Endothelial cell of umbilical vein (primary cell): ENCODE results near the gene SLC25A20. TPM values are rescaled to one million over a fixed set of nuclear protein-coding genes. Genes with fewer than 3 reads are reported as not detected.
A peak's percentile ranks its signal among the peaks of the same experiment; 100 is the strongest.

Experiments used
- BruUV-seq: library from RNA; stranded (reverse); fragments of 400-500 nt; replicated peaks from 2 replicates; lab custom pipeline; 2021; lab: Mats Ljungman, UMichigan
- CTCF ChIA-PET: fragments of 300-600, 350-600 bp; sonication (Branson Sonifier 250); formaldehyde crosslinking; loops from one replicate; lab custom pipeline; 2021; ENCODE audit warnings: antibody characterized with exemption, inconsistent platforms; lab: Charles Lee
- POLR2A ChIA-PET: fragments of 300-600, 350-600 bp; sonication (Branson Sonifier 250); formaldehyde crosslinking; loops from one replicate; lab custom pipeline; 2021; ENCODE audit warnings: antibody characterized with exemption, inconsistent platforms; lab: Charles Lee
- DNase-seq: peaks from one replicate; pipeline ENCODE4 v3.0.0-alpha.2; 2011; ENCODE audit warnings: low read depth, low spot score
- FAIRE-seq: peaks from 2 replicates; lab custom pipeline; 2011; peaks lifted over from hg19 to GRCh38; lab: Jason Lieb, UNC
- H2AFZ ChIP-seq: 2 replicates; pipeline ENCODE4 v1.6.0; 2012; ENCODE audit warnings: low read depth, low read length, control low read depth, inconsistent platforms
- H3K27ac ChIP-seq: 2 replicates; pipeline ENCODE4 v1.5.1; 2011; ENCODE audit warnings: low read depth, mild to moderate bottlenecking, control low read depth, low read length, moderate library complexity; ENCODE audit not compliant: insufficient read depth
- H3K27me3 ChIP-seq, 2 experiments: 2 replicates each; pipeline versions ENCODE4 v1.6.0 to v1.6.1; 2011; ENCODE audit warnings: low read length in 2 of 2, mixed read lengths in 1 of 2; ENCODE audit not compliant: control insufficient read depth in 2 of 2, insufficient read depth in 2 of 2
- H3K36me3 ChIP-seq, 2 experiments: 2 replicates in 1 of 2; 3 replicates in 1 of 2; pipeline ENCODE4 v1.5.1; 2011; ENCODE audit warnings: low read length in 2 of 2, mild to moderate bottlenecking in 1 of 2, moderate library complexity in 1 of 2; ENCODE audit not compliant: control insufficient read depth in 2 of 2, insufficient read depth in 2 of 2; ENCODE audit errors: extremely low read depth in 1 of 2
- H3K4me1 ChIP-seq: 3 replicates; pipeline ENCODE4 v1.5.1; 2011; ENCODE audit warnings: mild to moderate bottlenecking, low read length; ENCODE audit not compliant: control insufficient read depth, insufficient read depth; ENCODE audit errors: extremely low read depth
- H3K4me2 ChIP-seq: 2 replicates; pipeline ENCODE4 v1.6.1; 2011; ENCODE audit warnings: low read length, control low read depth, mixed read lengths; ENCODE audit not compliant: insufficient read depth
- H3K4me3 ChIP-seq, 3 experiments: fragments of 200-600 bp in 1 of 3; sonication (generic), shearing (Covaris generic) in 1 of 3; replicated peaks in 1 of 3; 2 replicates each; pipeline ENCODE4 v1.5.1; 2011 to 2016; ENCODE audit warnings: control low read depth in 3 of 3, low read length in 3 of 3, mild to moderate bottlenecking in 2 of 3, inconsistent platforms in 1 of 3, low read depth in 1 of 3, moderate library complexity in 1 of 3; ENCODE audit not compliant: insufficient read depth in 1 of 3
- H3K79me2 ChIP-seq: 2 replicates; pipeline ENCODE4 v1.6.0; 2012; ENCODE audit warnings: low read length, inconsistent platforms; ENCODE audit not compliant: control insufficient read depth, insufficient read depth
- H3K9ac ChIP-seq: replicated peaks from 2 replicates; pipeline ENCODE3; 2011; ENCODE audit warnings: low read length, control low read depth; ENCODE audit not compliant: insufficient read depth; ENCODE audit errors: extremely low read depth
- H3K9me1 ChIP-seq: replicated peaks from 3 replicates; pipeline ENCODE4 v1.6.0; 2011; ENCODE audit warnings: mild to moderate bottlenecking, low read length; ENCODE audit not compliant: control insufficient read depth, insufficient read depth; ENCODE audit errors: extremely low read depth
- H3K9me3 ChIP-seq: replicated peaks from 2 replicates; pipeline ENCODE4 v1.5.1; 2012; ENCODE audit warnings: low read length, inconsistent platforms; ENCODE audit not compliant: control insufficient read depth, insufficient read depth
- H4K20me1 ChIP-seq: replicated peaks from 2 replicates; pipeline ENCODE3; 2011; ENCODE audit warnings: mild to moderate bottlenecking, low read length; ENCODE audit not compliant: control insufficient read depth, insufficient read depth; ENCODE audit errors: extremely low read depth
- EZH2 ChIP-seq: IDR thresholded peaks from 2 replicates; pipeline ENCODE4 v1.6.1; 2012; ENCODE audit warnings: borderline replicate concordance, low read depth, mild to moderate bottlenecking, moderate library complexity, low read length, inconsistent platforms; ENCODE audit not compliant: severe bottlenecking
- FOS ChIP-seq: IDR thresholded peaks from 2 replicates; pipeline ENCODE4 v1.6.1; 2011; ENCODE audit warnings: mild to moderate bottlenecking, low read length, moderate library complexity, borderline replicate concordance; ENCODE audit not compliant: insufficient read depth
- JUN ChIP-seq: IDR thresholded peaks from 2 replicates; pipeline ENCODE4 v1.6.1; 2011; ENCODE audit warnings: borderline replicate concordance, low read depth; ENCODE audit not compliant: insufficient read length, insufficient read depth
- POLR2A ChIP-seq: IDR thresholded peaks from 2 replicates; pipeline ENCODE4 v1.6.1; 2012; ENCODE audit warnings: low read depth, mild to moderate bottlenecking, control low read depth, low read length
- POLR2AphosphoS5 ChIP-seq: IDR thresholded peaks from 2 replicates; pipeline ENCODE4 v1.6.1; 2012; ENCODE audit warnings: low read depth, mild to moderate bottlenecking, control low read depth, low read length, moderate library complexity; ENCODE audit not compliant: insufficient read depth
- dilution Hi-C: fragments of 300-500 bp; cut with MboI; formaldehyde crosslinking; loops from one replicate; pipeline ENCODE4 v1.15.0; 2019; ENCODE audit warnings: low sequenced_read_pairs; ENCODE audit not compliant: extremely low pct_ligation_motif_present
- intact Hi-C: fragments of 100-400 bp; cut with micrococcal nuclease; formaldehyde crosslinking; loops from one replicate; pipeline ENCODE4 v1.10.0; 2022
- polyA plus RNA-seq, 4 experiments: library from polyadenylated mRNA; depleted of rRNA in 3 of 4; stranded (reverse) in 3 of 4; unstranded in 1 of 4; fragments of >200 nt; gene quantifications; 2 replicates each; pipeline versions ENCODE4 v1.2.1 to v1.2.3, GENCODE V29; 2011 to 2012; ENCODE audit warnings: missing spikeins in 1 of 4
- total RNA-seq: library from RNA; stranded (reverse); gene quantifications from 2 replicates; pipeline ENCODE4 v1.2.3, GENCODE V29; 2021

Gene SLC25A20
- total and polyA plus RNA-seq, 2 donors (not counting 3 experiments of a cell fraction or from before 2014, with no cell fraction given), result 7.9 to 11.0 TPM

GRCh38 chr3:48877671-48878070 lies 21.0 kb downstream of the SLC25A20 start:
- BruUV-seq, result no TSS peak
- dilution Hi-C loops, result no loop called here
- Histone ChIP-seq H3K9me3 (no peaks in the 10 kb centered on the region), H2AFZ (no peak overlapping the region), H3K9ac (no peak overlapping the region), H3K27me3 (no peaks in the 10 kb centered on the region), H4K20me1 (no peaks in the 10 kb centered on the region), H3K9me1 (no peaks in the 10 kb centered on the region), H3K36me3 (no peaks in the 10 kb centered on the region), H3K27ac (no peak overlapping the region), H3K4me3 (no peak overlapping the region), H3K4me1 (no peaks in the 10 kb centered on the region), H3K79me2 (no peaks in the 10 kb centered on the region), H3K4me2 (no peak overlapping the region)
- CTCF ChIA-PET, result no interaction called here
- DNase-seq (no peak), FAIRE-seq (no peak)
- POLR2A ChIA-PET, result no interaction called here
- TF ChIP-seq EZH2 (no peak), POLR2AphosphoS5 (no peak)
- intact Hi-C loops, result no loop called here

- no peak overlapping the region for H3K9ac ChIP-seq
- H3K36me3 ChIP-seq, result peaks cover 0 to 2% of the 10 kb centered on the region in 2 experiments
- no peaks in the 10 kb centered on the region for H3K27me3 ChIP-seq
- TF ChIP-seq POLR2A (no peak), JUN (no peak), FOS (peak; percentile 46)
- no TSS peak for BruUV-seq
- H3K4me3 ChIP-seq, result no peak overlapping the region
- H3K4me2 ChIP-seq, result no peak overlapping the region
- CTCF ChIA-PET, result interaction anchor here (1.2 to 1.5 kb wide), 2 partner anchors 8 to 29 kb away, joined by 3 to 5 read pairs; no protein-coding TSS in a partner anchor
- dilution Hi-C loops, result no loop called here
- H3K9me3 ChIP-seq, result no peaks in the 10 kb centered on the region
- no peaks in the 10 kb centered on the region for H4K20me1 ChIP-seq
- no peak overlapping the region for H3K27ac ChIP-seq
- H2AFZ ChIP-seq, result no peak overlapping the region
- POLR2A ChIA-PET, result interaction anchor here (0.6 kb wide), 1 partner anchor 8 kb away, joined by 5 read pairs; no protein-coding TSS in a partner anchor
- H3K9me1 ChIP-seq, result no peaks in the 10 kb centered on the region
- FAIRE-seq (peak; percentile 33), DNase-seq (peak; percentile 12)
- H3K79me2 ChIP-seq, result no peaks in the 10 kb centered on the region
- intact Hi-C loops, result no loop called here
- peaks cover 12% of the 10 kb centered on the region for H3K4me1 ChIP-seq
These were observed 35.6 kb downstream of the SLC25A20 start for GRCh38 chr3:48863122-48863521.
